ENCODE measurements around the gene RHBDL1. TPM values are rescaled to one million over a fixed set of nuclear protein-coding genes. Genes with fewer than 3 reads are reported as not detected.

RHBDL1 gene
- total and polyA plus RNA-seq, 11 donors: 0.19 to 3.6 (median 1.8) TPM

GRCh38 chr16:715477-716199 lies 40.2 kb downstream of the RHBDL1 start:
- peaks cover 0 to 53% (median 33%) of the 10 kb centered on the region in 12 donors for H3K4me1 ChIP-seq
- peaks cover 0 to 28% (median 8%) of the 10 kb centered on the region in 9 donors for H3K27me3 ChIP-seq
- intact Hi-C loops (cut with DNase I): loop anchor here in 1 of 10 donors (5.0 kb wide), 1 partner anchor 342 kb away; no protein-coding TSS in a partner anchor
- DNase-seq (no peak), ATAC-seq (peak in 2 of 4 donors; percentile 1 to 2)
- H3K4me3 ChIP-seq: peak overlapping the region; percentile 62 to 93 (median 74)
- TF ChIP-seq, protein P1, sequence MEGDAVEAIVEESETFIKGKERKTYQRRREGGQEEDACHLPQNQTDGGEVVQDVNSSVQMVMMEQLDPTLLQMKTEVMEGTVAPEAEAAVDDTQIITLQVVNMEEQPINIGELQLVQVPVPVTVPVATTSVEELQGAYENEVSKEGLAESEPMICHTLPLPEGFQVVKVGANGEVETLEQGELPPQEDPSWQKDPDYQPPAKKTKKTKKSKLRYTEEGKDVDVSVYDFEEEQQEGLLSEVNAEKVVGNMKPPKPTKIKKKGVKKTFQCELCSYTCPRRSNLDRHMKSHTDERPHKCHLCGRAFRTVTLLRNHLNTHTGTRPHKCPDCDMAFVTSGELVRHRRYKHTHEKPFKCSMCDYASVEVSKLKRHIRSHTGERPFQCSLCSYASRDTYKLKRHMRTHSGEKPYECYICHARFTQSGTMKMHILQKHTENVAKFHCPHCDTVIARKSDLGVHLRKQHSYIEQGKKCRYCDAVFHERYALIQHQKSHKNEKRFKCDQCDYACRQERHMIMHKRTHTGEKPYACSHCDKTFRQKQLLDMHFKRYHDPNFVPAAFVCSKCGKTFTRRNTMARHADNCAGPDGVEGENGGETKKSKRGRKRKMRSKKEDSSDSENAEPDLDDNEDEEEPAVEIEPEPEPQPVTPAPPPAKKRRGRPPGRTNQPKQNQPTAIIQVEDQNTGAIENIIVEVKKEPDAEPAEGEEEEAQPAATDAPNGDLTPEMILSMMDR (IDR thresholded peaks at IDR 0.05): peak in 3 of 12 donors; percentile 11 to 22 (median 11)
- peak in 1 of 2 donors; percentile 14 for TF ChIP-seq POLR2A (IDR thresholded peaks at IDR 0.05)
- H3K27ac ChIP-seq: peak overlapping the region in 8 of 12 donors; percentile 18 to 58 (median 41)
- 1 to 9% (median 2%) methylated on average over 9 to 74 of the region's 74 CpGs for WGBS, 4 donors
- no peaks in the 10 kb centered on the region for H3K9me3 ChIP-seq
- H3K36me3 ChIP-seq: peaks cover 0 to 4% (median 0%) of the 10 kb centered on the region in 9 donors

DNA sequence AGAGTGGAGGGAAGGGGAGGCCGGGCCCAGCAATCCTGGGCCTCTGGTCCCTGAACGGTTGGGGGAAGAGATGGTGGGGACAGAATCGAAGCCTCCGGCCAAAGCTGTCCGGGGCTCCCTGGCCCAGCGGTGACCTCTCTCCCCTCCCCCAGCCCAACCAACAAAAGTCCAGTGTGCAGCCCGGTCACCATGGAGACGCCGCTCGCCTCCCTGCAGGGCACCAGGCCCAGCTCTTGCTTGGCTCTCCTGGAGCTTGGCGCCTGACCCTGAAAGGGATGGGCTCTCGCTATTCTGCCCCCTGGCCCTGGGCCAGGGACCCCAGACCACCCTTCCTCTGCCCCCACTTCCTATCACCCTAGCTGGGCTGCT lies 40.7 kb downstream of the RHBDL1 start:
- TF ChIP-seq, protein P1 (IDR thresholded peaks at IDR 0.05): no peak
- no peak for TF ChIP-seq POLR2A (IDR thresholded peaks at IDR 0.05)
- DNase-seq (no peak), ATAC-seq (no peak)
- H3K27ac ChIP-seq: peak overlapping the region in 2 of 12 donors; percentile 37 to 58
- H3K27me3 ChIP-seq: peaks cover 0 to 22% (median 4%) of the 10 kb centered on the region in 9 donors
- H3K4me3 ChIP-seq: peak overlapping the region in 10 of 12 donors; percentile 62 to 93 (median 75)
- intact Hi-C loops (cut with DNase I): loop anchor here in 1 of 10 donors (5.0 kb wide), 1 partner anchor 341 kb away; no protein-coding TSS in a partner anchor
- WGBS, 4 donors: 19 to 37% (median 30%) methylated on average over 4 to 12 of the region's 12 CpGs
- H3K36me3 ChIP-seq: peaks cover 0 to 4% (median 0%) of the 10 kb centered on the region in 9 donors
- H3K4me1 ChIP-seq: peaks cover 0 to 56% (median 34%) of the 10 kb centered on the region in 12 donors
- H3K9me3 ChIP-seq: no peaks in the 10 kb centered on the region

DNA sequence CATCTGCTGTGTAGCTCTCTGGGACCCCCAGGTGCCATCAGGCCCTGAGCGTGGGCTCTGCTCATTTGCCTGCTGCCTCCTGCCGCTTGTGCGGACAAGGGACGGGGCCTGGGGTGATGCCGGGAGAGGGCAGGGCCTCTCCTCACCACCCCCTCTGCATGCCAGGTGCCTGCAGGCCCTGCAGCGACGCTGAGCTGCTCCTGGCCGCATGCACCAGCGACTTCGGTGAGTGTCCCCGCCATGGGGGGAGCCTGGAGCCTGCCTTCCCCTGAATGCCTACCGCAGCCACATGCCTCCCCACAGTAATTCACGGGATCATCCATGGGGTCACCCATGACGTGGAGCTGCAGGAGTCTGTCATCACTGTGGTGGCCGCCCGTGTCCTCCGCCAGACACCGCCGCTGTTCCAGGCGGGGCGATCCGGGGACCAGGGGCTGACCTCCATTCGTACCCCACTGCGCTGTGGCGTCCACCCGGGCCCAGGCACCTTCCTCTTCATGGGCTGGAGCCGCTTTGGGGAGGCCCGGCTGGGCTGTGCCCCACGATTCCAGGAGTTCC lies 41.4 kb downstream of the RHBDL1 start:
- TF ChIP-seq POLR2A (IDR thresholded peaks at IDR 0.05): no peak
- TF ChIP-seq, protein P1 (IDR thresholded peaks at IDR 0.05): no peak
- Histone ChIP-seq H3K9me3 (no peaks in the 10 kb centered on the region), H3K27ac (no peak overlapping the region), H3K36me3 (peaks cover 0 to 4% (median 0%) of the 10 kb centered on the region in 9 donors), H3K27me3 (peaks cover 0 to 18% (median 0%) of the 10 kb centered on the region in 9 donors), H3K4me3 (peak overlapping the region in 1 of 12 donors; percentile 93), H3K4me1 (peaks cover 4 to 56% (median 40%) of the 10 kb centered on the region in 12 donors)
- DNase-seq (no peak), ATAC-seq (no peak)
- WGBS, 4 donors: 88 to 94% (median 92%) methylated on average over 18 to 29 of the region's 29 CpGs
- intact Hi-C loops (cut with DNase I): loop anchor here in 1 of 10 donors (5.0 kb wide), 1 partner anchor 340 kb away; no protein-coding TSS in a partner anchor
